HUES64 (cell line): Measurements from ENCODE around the gene MYL6B.

Experiments
- H3K27ac ChIP-seq: 2 replicates; pipeline ENCODE4 v1.7.0; 2013; ENCODE audit warnings: low read depth, low read length, inconsistent platforms
- H3K27me3 ChIP-seq: 2 replicates; pipeline ENCODE4 v1.6.1; 2013; ENCODE audit warnings: mild to moderate bottlenecking, low read length; ENCODE audit not compliant: insufficient read depth
- H3K36me3 ChIP-seq: 2 replicates; pipeline ENCODE4 v1.6.1; 2013; ENCODE audit warnings: mild to moderate bottlenecking, low read length; ENCODE audit not compliant: insufficient read depth
- H3K4me1 ChIP-seq: 2 replicates; pipeline ENCODE4 v1.6.1; 2013; ENCODE audit warnings: mild to moderate bottlenecking, low read length, moderate library complexity; ENCODE audit not compliant: insufficient read depth
- H3K4me3 ChIP-seq: 2 replicates; pipeline ENCODE4 v1.5.1; 2013; ENCODE audit warnings: mild to moderate bottlenecking, low read length, moderate library complexity
- H3K9ac ChIP-seq: 2 replicates; pipeline ENCODE4 v1.6.1; 2013; ENCODE audit warnings: mild to moderate bottlenecking, low read depth, low read length
- H3K9me3 ChIP-seq: 2 replicates; pipeline ENCODE4 v1.6.1; 2013; ENCODE audit warnings: low read depth, low read length; ENCODE audit not compliant: insufficient read depth
- WGBS: fragments of 150-250, 120-280 bp; methylation state at CpG from one replicate; pipeline ENCODE4 v1.1.7; 2013; ENCODE audit warnings: missing lambda C conversion rate; 5-methylcytosine and 5-hydroxymethylcytosine counted together

The MYL6B gene

DNA sequence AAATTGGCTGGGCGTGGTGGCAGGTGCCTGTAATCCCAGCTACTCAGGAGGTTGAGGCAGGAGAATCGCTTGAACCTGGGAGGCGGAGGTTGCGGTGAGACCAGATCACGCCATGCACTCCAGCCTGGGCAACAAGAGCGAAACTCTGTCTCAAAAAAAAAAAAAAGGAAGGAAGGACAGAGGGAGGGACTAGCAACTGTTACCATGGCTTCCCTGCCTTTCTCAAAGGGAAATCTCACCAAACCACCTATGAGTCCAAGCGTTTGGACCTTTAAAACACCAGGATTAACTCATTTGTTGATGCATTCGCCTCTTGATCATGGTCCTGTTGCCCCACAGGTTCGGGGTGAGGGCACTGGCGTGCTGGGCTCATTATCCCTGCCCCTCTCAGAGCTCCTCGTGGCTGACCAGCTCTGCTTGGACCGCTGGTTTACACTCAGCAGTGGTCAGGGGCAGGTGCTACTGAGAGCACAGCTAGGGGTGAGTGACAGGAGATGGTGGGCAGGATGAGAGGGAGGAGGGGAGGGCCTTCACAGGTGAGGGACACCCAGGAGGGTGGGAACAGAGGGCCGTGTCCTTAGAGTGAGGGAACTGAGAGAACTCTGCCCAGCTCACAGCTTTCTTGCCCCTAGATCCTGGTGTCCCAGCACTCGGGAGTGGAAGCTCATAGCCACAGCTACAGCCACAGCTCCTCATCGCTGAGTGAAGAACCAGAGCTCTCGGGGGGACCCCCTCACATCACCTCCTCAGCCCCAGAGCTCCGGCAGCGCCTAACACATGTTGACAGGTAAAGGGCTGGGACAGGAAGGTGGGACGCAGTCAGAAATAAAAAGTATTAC lies 10.2 kb upstream of the MYL6B start:
- Histone ChIP-seq H3K9ac (no peak overlapping the region), H3K27me3 (no peaks in the 10 kb centered on the region), H3K4me1 (no peaks in the 10 kb centered on the region), H3K36me3 (peaks cover 78% of the 10 kb centered on the region), H3K4me3 (no peak overlapping the region), H3K9me3 (no peaks in the 10 kb centered on the region), H3K27ac (no peak overlapping the region)
- WGBS: 95% methylated on average over 18 of the region's 19 CpGs

DNA sequence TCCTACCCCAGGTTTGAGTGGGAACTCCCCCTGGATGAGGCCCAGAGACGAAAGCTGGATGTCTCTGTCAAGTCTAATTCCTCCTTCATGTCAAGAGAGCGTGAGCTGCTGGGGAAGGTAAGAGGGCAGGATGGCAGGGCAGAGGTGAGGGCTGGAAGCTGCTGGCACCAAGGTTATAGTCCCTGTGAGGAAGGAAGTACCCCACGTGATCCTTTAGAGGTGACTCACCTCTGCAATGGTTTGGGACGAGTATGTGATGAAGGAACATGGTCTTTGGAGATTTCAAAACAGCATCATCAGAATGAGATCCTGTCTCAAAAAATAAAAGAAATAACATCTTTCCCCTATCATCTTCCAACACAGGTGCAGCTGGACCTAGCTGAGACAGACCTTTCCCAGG lies 9.2 kb upstream of the MYL6B start:
- Histone ChIP-seq H3K4me1 (no peaks in the 10 kb centered on the region), H3K9me3 (no peaks in the 10 kb centered on the region), H3K36me3 (peaks cover 68% of the 10 kb centered on the region), H3K27ac (no peak overlapping the region), H3K27me3 (no peaks in the 10 kb centered on the region), H3K9ac (no peak overlapping the region), H3K4me3 (no peak overlapping the region)
- 97% methylated on average over 3 of the region's 4 CpGs for WGBS

DNA sequence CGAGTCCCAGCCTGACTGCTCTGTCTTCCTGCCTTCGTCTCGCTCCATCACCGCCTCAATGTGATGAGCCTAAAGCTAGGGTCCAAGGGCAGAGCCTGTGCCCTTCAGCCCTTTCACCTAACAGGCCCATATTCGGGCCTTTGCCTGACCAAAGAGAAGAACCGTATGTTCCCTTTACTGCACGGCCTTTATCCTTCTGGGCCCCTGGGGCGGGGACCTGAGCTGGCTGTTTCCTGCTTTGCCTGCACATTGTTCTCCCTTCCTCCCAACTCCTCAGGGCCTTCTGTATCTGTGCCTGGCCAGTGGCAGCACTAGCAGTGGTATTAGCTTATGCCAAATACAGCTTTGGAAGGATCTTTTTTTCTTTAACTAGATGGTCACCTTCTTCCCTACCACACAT lies 8.5 kb upstream of the MYL6B start:
- Histone ChIP-seq H3K4me3 (no peak overlapping the region), H3K27me3 (no peaks in the 10 kb centered on the region), H3K4me1 (no peaks in the 10 kb centered on the region), H3K27ac (no peak overlapping the region), H3K9ac (no peak overlapping the region), H3K9me3 (no peaks in the 10 kb centered on the region), H3K36me3 (peaks cover 61% of the 10 kb centered on the region)
- 95% methylated on average over 8 of the region's 8 CpGs for WGBS

DNA sequence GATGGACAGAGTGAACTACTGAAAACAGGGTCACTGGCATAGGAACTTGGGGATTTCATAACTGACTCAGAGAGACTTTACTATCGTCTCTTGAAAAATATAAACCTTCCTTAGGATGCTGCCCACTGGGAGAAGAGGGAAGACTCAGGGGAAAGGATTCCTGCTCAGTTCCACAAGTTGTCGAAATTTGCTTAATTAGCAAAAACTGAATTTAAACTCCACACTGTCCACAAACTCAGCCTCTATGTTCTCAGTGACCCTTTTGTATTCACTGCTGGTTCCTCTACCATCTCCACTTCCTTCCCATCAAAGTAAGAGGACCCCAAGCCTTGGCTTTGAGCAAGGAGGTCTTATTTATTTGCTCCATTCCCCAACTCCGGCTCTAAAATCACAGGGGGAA lies 7.2 kb upstream of the MYL6B start:
- peaks cover 52% of the 10 kb centered on the region for H3K36me3 ChIP-seq
- no peak overlapping the region for H3K27ac ChIP-seq
- no peaks in the 10 kb centered on the region for H3K9me3 ChIP-seq
- no peak overlapping the region for H3K4me3 ChIP-seq
- H3K9ac ChIP-seq: no peak overlapping the region
- no peaks in the 10 kb centered on the region for H3K4me1 ChIP-seq
- H3K27me3 ChIP-seq: no peaks in the 10 kb centered on the region
- WGBS: 96% methylated on average over 2 of the region's 3 CpGs

DNA sequence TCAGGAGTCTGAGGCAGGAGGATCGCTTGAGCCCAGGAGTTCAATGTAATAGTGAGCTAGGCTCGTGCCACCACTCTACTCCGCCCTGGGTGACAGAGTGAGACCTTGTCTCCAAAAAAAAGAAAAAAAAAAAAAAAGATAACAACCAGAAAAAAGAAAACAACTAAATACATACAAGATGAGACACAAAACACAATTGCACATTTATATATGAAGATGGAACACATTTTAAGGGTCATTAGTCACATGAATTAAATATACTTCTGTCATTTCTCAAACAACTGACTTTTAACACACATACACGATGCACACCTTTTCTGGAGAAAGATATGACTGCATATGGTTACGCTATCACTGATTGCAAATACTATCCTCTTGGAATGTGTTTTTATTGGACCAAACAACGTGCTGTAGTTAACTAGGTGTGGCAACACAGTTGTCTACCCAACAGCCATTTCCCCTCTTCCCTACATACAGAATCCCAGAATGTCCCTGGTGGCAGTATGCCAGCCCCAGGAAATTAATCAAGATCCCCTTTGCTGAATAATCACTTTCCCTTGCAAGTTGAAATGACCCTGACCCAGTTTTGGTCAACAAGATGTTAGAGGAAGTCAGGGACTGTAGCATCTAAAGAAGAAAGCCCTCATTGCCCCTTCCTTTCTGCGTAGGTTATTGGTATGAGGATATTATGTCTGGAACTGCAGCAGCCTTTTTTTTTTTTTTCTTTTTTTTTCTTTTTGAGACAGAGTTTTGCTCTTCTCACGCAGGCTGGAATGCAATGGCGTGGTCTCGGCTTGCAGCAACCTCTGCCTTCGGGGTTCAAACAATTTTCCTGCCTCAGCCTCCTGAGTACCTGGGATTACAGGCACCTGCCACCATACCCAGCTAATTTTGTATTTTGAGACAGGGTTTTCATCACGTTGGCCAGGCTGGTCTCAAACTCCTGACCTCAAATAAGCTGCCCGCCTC lies 5.6 kb upstream of the MYL6B start:
- Histone ChIP-seq H3K36me3 (peaks cover 42% of the 10 kb centered on the region), H3K4me1 (peaks cover 4% of the 10 kb centered on the region; the same call in 1 of the 2 replicates), H3K9me3 (no peaks in the 10 kb centered on the region), H3K27ac (no peak overlapping the region), H3K9ac (no peak overlapping the region), H3K4me3 (no peak overlapping the region), H3K27me3 (no peaks in the 10 kb centered on the region)
- 90% methylated on average over 12 of the region's 13 CpGs for WGBS

DNA sequence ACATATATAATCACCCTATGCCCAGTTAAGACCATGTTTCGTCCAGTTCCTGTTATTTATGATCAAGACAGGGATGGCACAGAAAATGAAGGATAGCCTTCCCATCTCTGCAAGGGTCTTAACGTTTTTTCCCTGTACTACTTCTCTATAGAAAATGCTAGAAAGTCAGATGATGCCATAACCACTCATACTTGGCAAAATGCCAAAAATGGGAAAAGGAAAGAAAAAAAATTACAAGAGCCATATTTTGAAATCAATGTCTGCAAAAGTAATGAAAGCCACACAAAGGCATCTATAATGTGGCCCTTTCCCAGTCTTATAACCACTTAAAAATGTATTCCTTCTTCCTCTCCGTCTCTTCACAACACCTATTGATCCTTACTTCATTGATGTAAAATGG lies 1.8 kb upstream of the MYL6B start:
- no peak overlapping the region for H3K9ac ChIP-seq
- H3K4me1 ChIP-seq: peaks cover 10% of the 10 kb centered on the region
- H3K9me3 ChIP-seq: no peaks in the 10 kb centered on the region
- H3K4me3 ChIP-seq: no peak overlapping the region
- WGBS: 82% methylated on average over 3 of the region's 3 CpGs
- no peaks in the 10 kb centered on the region for H3K27me3 ChIP-seq
- H3K27ac ChIP-seq: no peak overlapping the region
- H3K36me3 ChIP-seq: peaks cover 17% of the 10 kb centered on the region

DNA sequence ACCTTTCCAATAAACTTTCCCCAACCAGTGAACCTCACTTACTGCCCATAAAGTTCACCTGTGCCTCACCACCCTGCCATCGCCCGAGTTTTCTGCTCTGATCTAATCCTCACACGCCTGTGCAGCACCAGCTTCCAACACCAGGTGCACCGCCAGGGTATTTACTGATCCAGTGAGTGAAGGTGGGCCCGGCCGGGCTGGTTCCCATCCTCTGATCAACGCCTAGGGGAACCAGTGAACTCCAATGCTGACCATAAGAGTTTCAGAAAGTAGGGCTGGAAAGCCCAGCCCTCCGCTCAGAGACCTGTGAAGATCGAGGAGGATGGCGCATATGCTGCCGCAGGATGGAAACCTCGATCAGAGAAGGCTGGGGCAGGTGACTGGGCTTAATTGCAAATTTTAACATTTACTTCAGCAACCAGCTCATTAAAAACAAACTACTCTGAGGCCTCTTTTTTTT lies 685 bp upstream of the MYL6B start:
- H3K4me3 ChIP-seq: peak overlapping the region; percentile 86
- no peaks in the 10 kb centered on the region for H3K9me3 ChIP-seq
- H3K27me3 ChIP-seq: no peaks in the 10 kb centered on the region
- 8% methylated on average over 12 of the region's 12 CpGs for WGBS
- H3K36me3 ChIP-seq: peaks cover 21% of the 10 kb centered on the region
- H3K4me1 ChIP-seq: peaks cover 10% of the 10 kb centered on the region
- peak overlapping the region; percentile 84 for H3K9ac ChIP-seq
- peak overlapping the region; percentile 93 for H3K27ac ChIP-seq

DNA sequence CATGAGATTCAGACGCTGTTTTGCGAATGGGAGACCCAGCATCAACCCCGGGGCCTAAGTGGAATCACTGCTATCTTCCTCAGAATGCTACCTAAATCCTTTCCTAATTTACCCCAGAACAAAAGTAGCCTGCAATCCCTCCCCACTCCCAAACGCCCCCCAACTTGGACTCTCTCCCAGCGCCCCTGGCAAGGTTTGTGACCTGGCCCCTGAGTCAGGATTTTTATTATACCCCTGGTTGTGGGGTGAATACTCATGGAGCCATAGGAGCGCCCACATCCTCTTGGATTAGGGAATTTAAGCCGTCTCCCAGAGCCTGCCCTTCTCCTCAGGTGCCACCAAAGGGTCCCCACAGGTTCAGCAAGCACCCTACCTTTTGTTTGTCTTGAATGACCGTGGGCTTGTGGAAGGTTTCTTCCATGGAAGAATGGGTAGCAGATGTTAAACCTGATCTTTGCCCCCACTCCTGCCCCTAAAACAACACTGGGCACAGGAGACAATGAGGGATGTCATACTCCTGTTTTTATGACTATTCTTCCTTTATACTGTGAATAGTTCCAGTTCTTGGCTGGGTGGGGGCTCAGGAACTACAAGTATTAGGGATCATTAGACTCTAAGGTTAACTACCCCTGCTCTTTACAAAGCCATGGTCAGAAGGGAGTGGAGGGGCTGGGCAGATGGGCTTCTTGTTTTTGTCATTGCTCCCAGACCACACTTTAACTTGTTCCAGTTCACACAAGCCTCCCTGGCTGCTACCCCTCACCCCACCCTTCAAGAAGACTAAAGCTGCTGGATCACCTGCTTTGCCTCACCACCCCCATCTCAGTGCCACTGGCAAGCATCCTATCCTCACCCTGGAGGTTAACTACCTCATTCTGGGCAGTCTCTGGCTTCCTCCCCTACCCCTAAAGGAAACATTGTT lies 630 bp downstream of the MYL6B start:
- Histone ChIP-seq H3K27me3 (no peaks in the 10 kb centered on the region), H3K36me3 (peaks cover 21% of the 10 kb centered on the region), H3K4me3 (peak overlapping the region; percentile 86), H3K4me1 (peaks cover 10% of the 10 kb centered on the region), H3K27ac (no peak overlapping the region), H3K9me3 (no peaks in the 10 kb centered on the region), H3K9ac (peak overlapping the region; percentile 84)
- 7% methylated on average over 7 of the region's 8 CpGs for WGBS

DNA sequence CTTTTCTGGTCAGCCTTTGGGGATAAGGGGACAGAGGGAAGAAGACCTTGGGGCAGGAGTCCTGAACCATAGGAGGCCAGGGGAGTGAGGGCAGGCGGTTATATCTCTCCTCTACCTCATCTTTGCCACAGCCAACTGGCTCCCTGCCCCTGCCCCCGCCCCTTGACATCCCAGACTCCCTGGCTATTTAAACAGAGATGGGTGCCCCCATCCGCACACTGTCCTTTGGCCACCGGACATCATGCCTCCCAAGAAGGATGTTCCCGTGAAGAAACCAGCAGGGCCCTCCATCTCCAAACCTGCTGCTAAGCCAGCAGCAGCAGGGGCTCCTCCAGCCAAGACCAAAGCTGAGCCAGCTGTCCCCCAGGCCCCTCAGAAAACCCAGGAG lies 1.3 kb downstream of the MYL6B start:
- Histone ChIP-seq H3K27ac (no peak overlapping the region), H3K27me3 (no peaks in the 10 kb centered on the region), H3K4me3 (peak overlapping the region; percentile 86; the same call in 1 of the 2 replicates), H3K4me1 (peaks cover 10% of the 10 kb centered on the region), H3K36me3 (peaks cover 21% of the 10 kb centered on the region), H3K9me3 (no peaks in the 10 kb centered on the region), H3K9ac (no peak overlapping the region)
- 90% methylated on average over 5 of the region's 5 CpGs for WGBS

DNA sequence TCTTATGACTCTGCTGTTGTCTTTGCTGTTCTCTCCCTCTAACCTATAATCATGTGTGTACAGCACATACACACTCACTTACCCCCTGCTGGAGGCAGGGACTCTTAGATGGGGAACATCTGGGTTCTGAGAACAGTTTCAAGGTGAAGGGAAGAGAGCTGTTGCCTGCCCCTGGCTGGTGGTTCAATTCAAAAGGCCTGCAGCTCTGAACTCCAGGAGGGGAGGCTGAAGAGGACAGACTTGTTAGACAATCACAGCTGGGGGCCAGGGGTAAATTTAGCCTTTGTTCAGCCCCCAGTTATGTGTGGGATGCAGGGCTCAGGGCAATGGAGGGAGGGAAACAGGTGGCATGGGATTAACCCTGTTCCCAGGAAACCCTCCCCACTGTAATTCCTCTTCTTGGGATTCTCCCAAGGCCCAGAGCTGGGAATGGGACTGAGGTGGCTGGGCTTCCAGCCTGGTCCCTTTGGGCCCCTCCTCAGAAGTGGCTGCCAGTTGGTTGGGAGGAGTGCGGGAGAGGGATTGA lies 1.9 kb downstream of the MYL6B start:
- Histone ChIP-seq H3K27me3 (no peaks in the 10 kb centered on the region), H3K36me3 (peaks cover 21% of the 10 kb centered on the region), H3K4me1 (peaks cover 10% of the 10 kb centered on the region), H3K9me3 (no peaks in the 10 kb centered on the region), H3K27ac (no peak overlapping the region), H3K4me3 (no peak overlapping the region), H3K9ac (no peak overlapping the region)
- no CpG with 5 or more reads among the region's 1 CpG for WGBS
